Type B pancreatic cell (in vitro differentiated cells): Measurements from ENCODE around the gene POLR1E. TPM values are rescaled to one million over a fixed set of nuclear protein-coding genes. Genes with fewer than 3 reads are reported as not detected.
"Not testable (repeated sequence)": the region's sequence is repeated elsewhere in the genome, so short reads cannot be mapped to it uniquely, and the experiment has no call there.

ENCODE experiments used
- DNase-seq: peaks from one replicate; pipeline ENCODE4 v3.0.0; 2021; ENCODE audit warnings: mixed read lengths; ENCODE audit not compliant: unreplicated experiment; ENCODE audit errors: extremely low spot score
- H3K27ac Mint-ChIP-seq: 2 replicates; pipeline ENCODE4 v1.8.0; 2021; ENCODE audit warnings: mild to moderate bottlenecking, mixed read lengths
- H3K27me3 Mint-ChIP-seq: 2 replicates; pipeline ENCODE4 v1.8.0; 2021; ENCODE audit warnings: mixed read lengths
- H3K36me3 Mint-ChIP-seq: 2 replicates; pipeline ENCODE4 v1.8.0; 2021; ENCODE audit warnings: mixed read lengths
- H3K4me1 Mint-ChIP-seq: one replicate; pipeline ENCODE4 v1.8.0; 2021; ENCODE audit warnings: mixed read lengths; ENCODE audit not compliant: unreplicated experiment
- H3K4me3 Mint-ChIP-seq: 2 replicates; pipeline ENCODE4 v1.8.0; 2021; ENCODE audit warnings: mild to moderate bottlenecking, mixed read lengths
- H3K9me3 Mint-ChIP-seq: 2 replicates; pipeline ENCODE4 v1.8.0; 2021; ENCODE audit warnings: mixed read lengths
- total RNA-seq: library from RNA; stranded (reverse); gene quantifications from 2 replicates; pipeline ENCODE4 v1.2.1, GENCODE V29; 2021; ENCODE audit warnings: low replicate concordance
- TF ChIP-seq, protein P1 (sequence below): fragments of 200-600 bp; sonication (generic); conservative IDR thresholded peaks from 2 replicates; pipeline ENCODE4 v1.5.0; 2021; ENCODE audit warnings: antibody characterized with exemption, mild to moderate bottlenecking

Gene POLR1E
- total RNA-seq, 1 donor from 2014 or later, result 26.9 TPM

DNA sequence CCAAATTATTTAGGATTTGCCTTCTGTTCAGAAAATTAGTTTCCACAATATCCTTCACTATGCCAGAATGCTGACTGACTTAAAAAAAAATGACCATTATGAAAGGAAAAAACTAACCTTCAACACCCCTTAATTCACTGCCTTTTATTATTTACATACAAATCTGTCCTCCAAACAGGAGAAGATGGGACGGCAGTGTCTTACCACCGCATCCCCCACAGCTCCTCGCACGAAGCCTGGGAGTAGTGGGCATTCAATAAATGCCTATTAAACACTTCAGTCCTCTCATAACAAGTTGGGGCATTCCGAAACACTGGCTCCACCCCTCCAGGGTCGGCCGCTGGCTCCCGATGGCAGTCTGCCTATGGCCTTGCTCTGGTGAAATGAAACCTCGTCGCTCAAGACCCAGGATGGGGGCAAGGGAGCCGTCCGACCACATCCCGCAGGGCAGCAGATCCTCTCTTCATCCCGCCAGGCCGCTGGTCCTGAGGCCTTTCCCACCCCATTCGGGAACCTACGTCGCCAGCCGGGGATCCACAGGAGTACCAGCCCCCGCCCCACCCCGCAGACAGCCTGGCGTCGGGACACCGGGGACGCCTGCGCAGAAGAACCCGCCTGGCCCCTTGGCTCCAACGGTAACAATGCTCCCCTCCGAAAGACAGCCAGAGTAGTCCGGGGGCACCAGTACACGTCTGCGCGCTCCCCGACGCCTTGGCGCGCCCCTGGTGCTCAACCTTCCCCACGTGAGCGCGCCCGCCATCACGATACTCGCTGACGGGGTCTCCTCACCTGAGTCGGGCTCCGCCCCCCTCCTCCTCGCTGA, 21.1 kb upstream of the POLR1E start:
- Mint-ChIP-seq H3K4me1 (peaks cover 27% of the 10 kb centered on the region), H3K36me3 (peaks cover 20% of the 10 kb centered on the region), H3K27ac (peak overlapping the region; percentile 99), H3K4me3 (peak overlapping the region; percentile 96), H3K9me3 (no peaks in the 10 kb centered on the region), H3K27me3 (no peaks in the 10 kb centered on the region)
- TF ChIP-seq, protein P1, sequence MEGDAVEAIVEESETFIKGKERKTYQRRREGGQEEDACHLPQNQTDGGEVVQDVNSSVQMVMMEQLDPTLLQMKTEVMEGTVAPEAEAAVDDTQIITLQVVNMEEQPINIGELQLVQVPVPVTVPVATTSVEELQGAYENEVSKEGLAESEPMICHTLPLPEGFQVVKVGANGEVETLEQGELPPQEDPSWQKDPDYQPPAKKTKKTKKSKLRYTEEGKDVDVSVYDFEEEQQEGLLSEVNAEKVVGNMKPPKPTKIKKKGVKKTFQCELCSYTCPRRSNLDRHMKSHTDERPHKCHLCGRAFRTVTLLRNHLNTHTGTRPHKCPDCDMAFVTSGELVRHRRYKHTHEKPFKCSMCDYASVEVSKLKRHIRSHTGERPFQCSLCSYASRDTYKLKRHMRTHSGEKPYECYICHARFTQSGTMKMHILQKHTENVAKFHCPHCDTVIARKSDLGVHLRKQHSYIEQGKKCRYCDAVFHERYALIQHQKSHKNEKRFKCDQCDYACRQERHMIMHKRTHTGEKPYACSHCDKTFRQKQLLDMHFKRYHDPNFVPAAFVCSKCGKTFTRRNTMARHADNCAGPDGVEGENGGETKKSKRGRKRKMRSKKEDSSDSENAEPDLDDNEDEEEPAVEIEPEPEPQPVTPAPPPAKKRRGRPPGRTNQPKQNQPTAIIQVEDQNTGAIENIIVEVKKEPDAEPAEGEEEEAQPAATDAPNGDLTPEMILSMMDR, result no peak
- no peak for DNase-seq

DNA sequence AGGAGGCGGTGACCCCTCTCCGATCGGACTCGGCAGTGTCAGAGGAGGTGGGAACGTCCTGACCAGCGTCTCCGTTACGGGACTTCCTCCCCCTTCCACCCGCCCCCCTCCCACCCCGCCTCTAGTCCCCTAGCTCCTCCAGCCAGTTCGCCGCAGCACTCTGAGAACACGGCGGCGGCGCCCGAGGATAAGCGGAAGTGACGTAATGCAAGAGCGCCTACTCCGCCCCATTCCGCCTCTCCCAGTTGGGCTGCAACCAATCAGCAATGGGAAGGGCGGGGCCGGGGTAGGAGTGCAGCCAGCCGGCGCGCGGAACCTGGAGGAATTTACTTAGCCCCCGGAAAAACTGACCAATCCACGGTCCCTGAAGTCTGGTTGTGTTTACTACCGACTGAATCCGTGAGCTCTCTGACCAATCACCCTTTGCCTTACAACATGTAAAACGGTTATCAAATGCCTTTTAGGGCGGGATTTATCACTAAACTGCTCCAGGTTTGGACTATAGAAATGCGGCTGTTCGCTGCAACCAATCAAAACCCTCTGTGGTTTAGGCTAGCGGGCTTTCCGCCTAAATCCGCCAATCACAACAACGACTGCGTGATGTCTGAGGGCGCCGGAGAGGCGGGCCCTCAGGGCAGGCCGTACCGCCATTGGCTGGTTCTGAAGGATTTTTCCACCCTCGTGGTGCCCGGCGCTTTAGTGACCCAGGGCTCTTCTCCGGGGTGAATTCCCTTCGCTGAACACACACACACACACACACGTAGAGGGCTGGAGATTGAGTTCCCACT, 20.3 kb upstream of the POLR1E start, which contains the start of gene ZBTB5:
Gene ZBTB5 (minus strand): TSS at position 202 of the 788 bp plus-strand sequence. CDS start 22,899 bp downstream, outside the sequence.
- Mint-ChIP-seq H3K4me1 (peaks cover 27% of the 10 kb centered on the region), H3K27ac (peak within 1 kb of the TSS; percentile 99), H3K36me3 (peaks cover 20% of the 10 kb centered on the region), H3K4me3 (peak within 1 kb of the TSS; percentile 96), H3K9me3 (no peaks in the 10 kb centered on the region), H3K27me3 (no peaks in the 10 kb centered on the region)
- TF ChIP-seq, protein P1, result no peak
- peak; percentile 97 for DNase-seq

DNA sequence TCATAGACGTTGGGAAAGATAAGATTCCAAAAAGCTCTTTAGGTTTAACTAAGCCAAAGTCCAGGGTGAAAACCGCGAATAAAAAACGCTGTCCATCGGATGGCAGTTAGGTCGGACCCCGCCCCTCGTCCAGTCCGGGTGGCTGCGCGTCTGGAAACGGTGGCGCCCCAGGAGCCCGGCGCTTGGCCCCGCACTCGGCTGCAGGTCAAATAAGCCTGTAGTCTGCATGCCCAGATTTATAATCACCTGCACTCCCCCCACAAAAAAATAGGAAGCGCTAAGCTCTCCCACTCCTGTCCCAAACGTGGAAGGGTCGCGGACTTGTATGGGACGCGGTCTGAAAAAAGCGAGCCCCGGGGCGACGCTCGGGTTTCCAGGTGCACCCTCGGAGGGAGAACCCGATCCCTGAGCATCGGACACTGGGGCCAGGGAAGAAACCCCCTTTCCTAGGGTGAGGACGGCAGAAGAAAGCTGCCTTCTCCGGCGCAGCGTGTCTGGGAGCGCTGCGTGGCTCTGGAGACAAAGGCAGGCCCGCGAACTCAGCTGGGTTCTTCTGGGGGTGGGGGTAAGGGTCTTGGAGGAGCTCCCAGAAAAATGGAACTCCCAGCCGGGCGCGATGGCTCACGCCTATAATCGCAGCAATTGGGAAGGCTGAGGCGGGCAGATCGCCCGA, 19.6 kb upstream of the POLR1E start:
- Mint-ChIP-seq H3K4me1 (peaks cover 23% of the 10 kb centered on the region), H3K36me3 (peaks cover 16% of the 10 kb centered on the region), H3K4me3 (peak overlapping the region; percentile 96), H3K27ac (peak overlapping the region; percentile 99), H3K27me3 (no peaks in the 10 kb centered on the region), H3K9me3 (no peaks in the 10 kb centered on the region)
- peak; percentile 87 for DNase-seq
- TF ChIP-seq, protein P1, result no peak

DNA sequence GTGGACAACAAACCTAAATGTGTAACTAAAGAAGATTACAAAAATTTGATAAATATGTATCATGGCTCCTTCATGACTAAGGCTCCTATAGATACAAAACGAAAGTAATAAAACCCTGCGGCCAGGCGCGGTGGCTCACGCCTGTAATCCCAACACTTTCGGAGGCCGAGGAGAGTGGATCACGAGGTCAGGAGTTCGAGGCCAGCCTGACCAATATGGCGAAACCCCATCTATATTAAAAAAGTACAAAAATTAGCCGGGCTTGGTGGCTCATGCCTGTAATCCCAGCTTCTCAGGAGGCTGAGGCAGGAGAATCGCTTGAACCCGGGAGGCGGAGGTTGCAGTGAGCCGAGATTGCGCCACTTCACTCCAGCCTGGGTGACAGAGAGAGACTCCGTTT, 18.2 kb upstream of the POLR1E start:
- not testable (repeated sequence) for H3K9me3 Mint-ChIP-seq, H3K36me3 Mint-ChIP-seq, H3K4me3 Mint-ChIP-seq, DNase-seq, H3K27me3 Mint-ChIP-seq, H3K27ac Mint-ChIP-seq
- peaks cover 28% of the 10 kb centered on the region for H3K4me1 Mint-ChIP-seq

DNA sequence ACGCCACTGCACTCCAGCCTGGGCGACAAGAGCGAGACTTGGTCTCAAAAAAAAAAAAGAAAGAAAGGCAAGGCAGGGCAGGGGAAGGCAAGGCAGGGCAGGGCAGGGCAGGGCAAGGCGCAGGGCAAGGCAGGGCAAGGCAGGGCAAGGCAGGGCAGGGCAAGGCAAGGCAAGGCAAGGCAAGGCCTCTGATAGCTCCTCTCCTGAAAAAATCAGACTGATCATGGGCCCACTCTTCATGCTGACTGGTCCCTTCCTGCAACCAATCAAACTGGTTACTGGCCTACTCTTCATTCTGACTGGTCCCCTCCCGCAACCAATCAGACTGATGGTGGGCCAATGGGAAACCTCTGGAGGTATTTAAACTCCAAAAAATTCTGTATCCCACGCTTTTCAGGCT, 17.1 kb upstream of the POLR1E start:
- Mint-ChIP-seq H3K4me3 (no peak overlapping the region), H3K27ac (no peak overlapping the region), H3K9me3 (no peaks in the 10 kb centered on the region), H3K4me1 (peaks cover 20% of the 10 kb centered on the region), H3K27me3 (no peaks in the 10 kb centered on the region), H3K36me3 (peaks cover 4% of the 10 kb centered on the region)
- TF ChIP-seq, protein P1, result no peak
- DNase-seq, result no peak
